ENCODE measurements around the gene STMN1.
"Not testable (repeated sequence)": the region's sequence is repeated elsewhere in the genome, so short reads cannot be mapped to it uniquely, and the experiment has no call there.

STMN1 gene

DNA sequence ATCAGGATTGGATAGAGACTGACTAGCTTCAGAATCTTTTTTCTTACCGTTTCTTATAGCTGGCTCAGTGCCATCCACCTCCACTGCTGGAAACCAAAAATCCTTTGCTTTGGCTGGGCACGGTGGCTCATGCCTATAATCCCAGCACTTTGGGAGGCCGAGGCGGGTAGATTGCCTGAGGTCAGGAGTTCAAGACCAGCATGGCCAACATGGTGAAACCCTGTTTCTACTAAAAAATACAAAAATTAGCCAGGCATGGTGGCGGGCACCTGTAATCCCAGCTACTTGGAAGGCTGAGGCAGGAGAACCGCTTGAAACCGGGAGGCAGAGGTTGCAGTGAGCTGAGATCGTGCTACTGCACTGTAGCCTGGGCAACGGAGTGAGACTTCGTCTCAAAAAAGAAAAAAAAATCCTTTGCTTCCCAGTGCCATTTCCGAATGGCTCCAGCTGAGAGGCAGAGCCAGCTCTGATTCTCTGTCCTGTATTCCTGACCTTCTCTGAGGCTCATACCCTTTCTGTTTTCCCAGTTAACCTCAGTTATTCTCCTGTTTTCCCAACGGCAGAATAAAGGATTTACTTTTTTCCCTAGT, 26.7 kb upstream of the STMN1 start:
- not testable (repeated sequence) for H3K4me1 ChIP-seq (ENCODE audit: insufficient read depth, low read length); H3K9me3 ChIP-seq (ENCODE audit: low read length); H3K27me3 ChIP-seq (ENCODE audit: control insufficient read depth in 1 of 2, insufficient read depth in 2 of 2, low read length in 2 of 2); H3K4me3 ChIP-seq (ENCODE audit: low read depth in 1 of 2, low read length in 2 of 2); H3K9ac ChIP-seq (ENCODE audit: low read length); H3K27ac ChIP-seq (ENCODE audit: low read depth, low read length); H3K36me3 ChIP-seq (ENCODE audit: insufficient read depth, low read length)

DNA sequence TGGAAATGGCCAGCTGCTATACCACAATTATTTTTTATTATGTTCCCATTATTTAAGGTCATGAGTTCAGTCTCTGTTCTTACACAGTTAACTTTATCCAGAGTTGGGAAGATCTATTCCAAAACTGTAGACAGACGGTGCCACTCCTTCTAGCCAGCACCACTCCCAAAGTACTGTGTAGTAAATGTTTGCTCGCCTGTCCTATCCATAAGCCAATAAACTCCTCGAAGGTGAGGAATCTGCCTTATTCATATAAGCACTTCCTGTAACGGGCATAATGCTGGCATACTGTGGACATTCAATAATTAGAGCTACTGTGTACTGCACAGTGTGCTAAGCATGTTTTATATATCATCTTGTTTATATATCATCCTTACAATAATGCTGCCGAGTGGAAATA, 26.1 kb upstream of the STMN1 start:
- no peaks in the 10 kb centered on the region for H3K36me3 ChIP-seq (ENCODE audit: insufficient read depth, low read length)
- H3K27me3 ChIP-seq (ENCODE audit: control insufficient read depth in 1 of 2, insufficient read depth in 2 of 2, low read length in 2 of 2) = no peaks in the 10 kb centered on the region
- no peak overlapping the region for H3K9ac ChIP-seq (ENCODE audit: low read length)
- H3K27ac ChIP-seq (ENCODE audit: low read depth, low read length) = no peak overlapping the region
- H3K9me3 ChIP-seq (ENCODE audit: low read length) = no peaks in the 10 kb centered on the region
- H3K4me3 ChIP-seq (ENCODE audit: low read depth in 1 of 2, low read length in 2 of 2) = no peak overlapping the region
- H3K4me1 ChIP-seq (ENCODE audit: insufficient read depth, low read length) = no peaks in the 10 kb centered on the region

DNA sequence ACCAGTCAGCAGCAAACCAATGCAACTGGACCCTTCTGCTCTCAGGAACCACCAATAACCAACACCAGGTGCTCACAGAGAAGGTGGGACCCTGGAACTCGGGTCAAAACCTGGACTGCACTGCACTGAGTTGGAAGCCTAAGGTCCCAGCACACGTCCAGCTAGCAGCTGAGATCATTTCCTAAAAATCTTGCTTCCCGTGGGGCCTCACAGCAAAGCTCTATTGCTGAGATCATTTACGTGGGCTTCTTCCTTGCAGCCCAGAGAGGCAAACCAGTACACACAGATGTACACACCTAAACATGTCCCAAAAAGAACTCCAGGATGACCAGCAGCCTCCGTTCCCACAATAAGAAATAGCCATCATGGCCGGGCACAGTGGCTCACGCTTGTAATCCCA, 22.8 kb upstream of the STMN1 start:
- H3K9me3 ChIP-seq (ENCODE audit: low read length) = no peaks in the 10 kb centered on the region

DNA sequence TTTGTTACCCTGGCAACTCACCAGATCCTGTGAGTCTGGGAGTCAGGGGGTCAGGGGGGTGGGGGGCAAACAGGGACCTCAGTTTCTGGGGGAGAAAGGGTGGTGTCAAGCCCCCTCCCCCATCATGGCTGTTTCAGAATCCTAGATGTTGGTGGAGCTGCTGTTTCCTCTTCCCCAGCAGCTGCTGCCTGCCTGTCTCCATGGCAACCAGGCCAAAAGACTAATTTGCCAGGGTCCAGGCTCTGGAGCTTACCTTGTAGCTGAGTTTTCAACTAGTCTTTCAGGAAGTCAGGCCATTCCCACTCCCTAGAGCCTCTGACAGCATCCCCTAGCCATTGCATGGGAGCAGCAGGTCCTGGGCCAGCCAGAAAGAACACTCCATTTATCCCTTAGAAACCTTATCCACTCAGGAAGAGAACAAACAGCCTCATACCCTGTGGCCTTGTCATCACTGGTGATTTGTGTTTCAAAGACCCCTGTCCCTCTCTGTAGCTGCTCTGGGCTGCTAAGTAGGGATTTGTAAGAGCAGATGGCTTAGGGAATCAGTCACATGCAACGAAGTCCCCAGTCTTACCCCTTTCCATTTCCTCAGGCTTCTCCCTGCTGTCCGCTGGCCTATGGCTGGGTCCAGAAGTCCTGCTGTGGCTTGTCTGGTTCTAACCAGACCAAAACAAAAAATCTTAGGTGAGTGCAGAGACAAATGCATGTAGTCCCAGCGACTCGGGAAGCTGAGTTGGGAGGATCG, 21.5 kb upstream of the STMN1 start:
- Histone ChIP-seq H3K27ac (ENCODE audit: low read depth, low read length) (no peak overlapping the region), H3K9ac (ENCODE audit: low read length) (no peak overlapping the region), H3K36me3 (ENCODE audit: insufficient read depth, low read length) (no peaks in the 10 kb centered on the region), H3K4me1 (ENCODE audit: insufficient read depth, low read length) (peaks cover 6% of the 10 kb centered on the region), H3K4me3 (ENCODE audit: low read depth in 1 of 2, low read length in 2 of 2) (no peak overlapping the region), H3K27me3 (ENCODE audit: control insufficient read depth in 1 of 2, insufficient read depth in 2 of 2, low read length in 2 of 2) (peaks cover 5% of the 10 kb centered on the region in 2 donors), H3K9me3 (ENCODE audit: low read length) (no peaks in the 10 kb centered on the region)

More for the DNA sequence above, 22.8 kb upstream of the STMN1 start:
- no peak overlapping the region for H3K4me3 ChIP-seq (ENCODE audit: low read depth in 1 of 2, low read length in 2 of 2)
- no peak overlapping the region for H3K27ac ChIP-seq (ENCODE audit: low read depth, low read length)
- no peaks in the 10 kb centered on the region for H3K4me1 ChIP-seq (ENCODE audit: insufficient read depth, low read length)
- no peaks in the 10 kb centered on the region for H3K36me3 ChIP-seq (ENCODE audit: insufficient read depth, low read length)
- peaks cover 0 to 4% of the 10 kb centered on the region in 2 donors for H3K27me3 ChIP-seq (ENCODE audit: control insufficient read depth in 1 of 2, insufficient read depth in 2 of 2, low read length in 2 of 2)
- H3K9ac ChIP-seq (ENCODE audit: low read length) = no peak overlapping the region

DNA sequence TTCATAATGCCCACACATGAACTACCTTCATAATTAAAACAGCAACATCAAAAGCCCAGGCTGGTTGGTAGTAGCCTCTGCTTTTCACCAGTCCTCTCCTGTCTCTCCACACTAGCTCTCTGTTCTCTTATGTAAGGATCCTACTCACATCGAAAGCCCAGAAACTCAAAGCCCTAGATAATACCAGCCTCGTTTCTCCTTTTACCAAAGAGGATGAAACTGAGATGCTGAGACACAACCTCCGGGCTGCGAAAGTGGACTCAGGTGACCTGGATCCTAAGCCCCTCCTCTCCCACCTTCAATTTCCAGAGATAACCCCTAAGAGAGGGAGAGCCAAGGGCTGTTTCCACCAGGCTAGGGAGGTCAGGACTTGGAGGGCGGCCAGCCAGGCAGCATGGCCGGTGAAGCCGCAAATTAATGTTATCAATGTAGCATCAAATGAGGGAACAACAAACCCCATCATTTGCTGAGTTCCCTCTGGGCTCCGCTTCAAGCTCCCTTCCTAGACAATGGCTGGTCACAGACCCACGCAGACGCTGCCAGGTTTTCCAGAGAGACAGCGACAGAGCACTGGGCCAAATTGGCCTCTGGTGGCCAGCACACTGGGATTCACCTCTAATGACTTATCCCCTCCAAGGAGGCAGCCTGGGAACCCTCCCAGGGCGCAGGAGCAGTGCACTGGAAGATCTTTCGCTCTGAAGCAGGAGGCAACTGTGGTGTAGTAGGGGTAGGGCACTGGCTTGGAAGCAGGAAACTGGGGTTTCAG, 20.7 kb upstream of the STMN1 start:
- H3K4me3 ChIP-seq (ENCODE audit: low read depth in 1 of 2, low read length in 2 of 2) = no peak overlapping the region
- H3K9ac ChIP-seq (ENCODE audit: low read length) = no peak overlapping the region
- H3K27me3 ChIP-seq (ENCODE audit: control insufficient read depth in 1 of 2, insufficient read depth in 2 of 2, low read length in 2 of 2) = peaks cover 5 to 10% of the 10 kb centered on the region in 2 donors
- peaks cover 14% of the 10 kb centered on the region for H3K4me1 ChIP-seq (ENCODE audit: insufficient read depth, low read length)
- no peaks in the 10 kb centered on the region for H3K9me3 ChIP-seq (ENCODE audit: low read length)
- no peaks in the 10 kb centered on the region for H3K36me3 ChIP-seq (ENCODE audit: insufficient read depth, low read length)
- H3K27ac ChIP-seq (ENCODE audit: low read depth, low read length) = no peak overlapping the region

DNA sequence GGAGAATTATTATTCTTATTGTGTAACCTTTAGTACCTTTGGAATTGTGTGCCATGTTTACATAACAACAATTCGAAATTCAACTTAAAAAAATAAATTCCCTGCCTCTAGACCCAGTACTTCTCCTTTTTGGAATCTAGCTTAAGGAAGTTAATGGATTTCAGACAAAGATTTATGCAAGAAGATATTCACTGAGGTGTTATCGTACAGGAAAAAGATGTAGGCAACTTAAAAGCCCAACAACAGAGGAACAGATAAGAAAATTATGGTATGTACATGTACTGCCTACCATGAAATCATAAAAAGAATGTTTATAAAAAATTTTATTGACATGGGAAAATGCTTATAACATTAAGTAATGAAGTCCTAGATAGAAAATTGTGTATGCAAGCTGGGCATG, 18.2 kb upstream of the STMN1 start:
- H3K27me3 ChIP-seq (ENCODE audit: control insufficient read depth in 1 of 2, insufficient read depth in 2 of 2, low read length in 2 of 2) = peaks cover 5 to 10% of the 10 kb centered on the region in 2 donors
- no peaks in the 10 kb centered on the region for H3K9me3 ChIP-seq (ENCODE audit: low read length)
- H3K9ac ChIP-seq (ENCODE audit: low read length) = no peak overlapping the region
- peaks cover 15% of the 10 kb centered on the region for H3K4me1 ChIP-seq (ENCODE audit: insufficient read depth, low read length)
- H3K4me3 ChIP-seq (ENCODE audit: low read depth in 1 of 2, low read length in 2 of 2) = no peak overlapping the region
- no peak overlapping the region for H3K27ac ChIP-seq (ENCODE audit: low read depth, low read length)
- no peaks in the 10 kb centered on the region for H3K36me3 ChIP-seq (ENCODE audit: insufficient read depth, low read length)

DNA sequence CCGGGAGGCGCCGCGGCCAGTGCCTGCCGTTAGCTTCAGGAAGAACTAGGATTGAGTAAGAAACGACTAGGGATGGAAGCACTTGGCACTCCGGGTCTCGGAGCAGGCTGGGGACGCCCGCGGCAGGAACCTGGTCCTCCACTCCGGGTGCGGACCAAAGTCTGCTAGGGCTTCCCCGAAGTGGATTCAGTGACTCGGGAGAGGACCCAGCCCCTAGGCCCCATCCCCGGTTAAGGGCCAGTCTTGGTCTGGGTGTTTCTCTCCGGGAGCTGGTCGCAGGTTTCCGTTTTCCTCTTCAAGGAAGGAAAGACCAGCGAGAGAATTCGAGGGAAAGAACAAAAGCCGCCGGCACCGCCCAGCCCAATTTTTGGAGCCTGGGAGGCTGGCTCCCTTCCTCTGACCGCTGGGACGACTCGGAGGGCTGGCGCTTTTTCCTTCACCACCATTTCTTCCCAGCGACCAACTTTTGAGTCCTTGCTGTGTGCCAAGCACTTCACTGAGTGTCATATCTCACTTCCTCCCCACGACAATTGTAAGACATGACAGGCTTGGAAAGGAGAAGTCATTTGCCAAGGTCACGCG, 16.8 kb upstream of the STMN1 start:
- Histone ChIP-seq H3K36me3 (ENCODE audit: insufficient read depth, low read length) (no peaks in the 10 kb centered on the region), H3K27me3 (ENCODE audit: control insufficient read depth in 1 of 2, insufficient read depth in 2 of 2, low read length in 2 of 2) (peaks cover 5 to 10% of the 10 kb centered on the region in 2 donors), H3K9ac (ENCODE audit: low read length) (no peak overlapping the region), H3K4me1 (ENCODE audit: insufficient read depth, low read length) (peaks cover 15% of the 10 kb centered on the region), H3K9me3 (ENCODE audit: low read length) (no peaks in the 10 kb centered on the region), H3K4me3 (ENCODE audit: low read depth in 1 of 2, low read length in 2 of 2) (peak overlapping the region; percentile 49 to 55), H3K27ac (ENCODE audit: low read depth, low read length) (peak overlapping the region; percentile 35)

DNA sequence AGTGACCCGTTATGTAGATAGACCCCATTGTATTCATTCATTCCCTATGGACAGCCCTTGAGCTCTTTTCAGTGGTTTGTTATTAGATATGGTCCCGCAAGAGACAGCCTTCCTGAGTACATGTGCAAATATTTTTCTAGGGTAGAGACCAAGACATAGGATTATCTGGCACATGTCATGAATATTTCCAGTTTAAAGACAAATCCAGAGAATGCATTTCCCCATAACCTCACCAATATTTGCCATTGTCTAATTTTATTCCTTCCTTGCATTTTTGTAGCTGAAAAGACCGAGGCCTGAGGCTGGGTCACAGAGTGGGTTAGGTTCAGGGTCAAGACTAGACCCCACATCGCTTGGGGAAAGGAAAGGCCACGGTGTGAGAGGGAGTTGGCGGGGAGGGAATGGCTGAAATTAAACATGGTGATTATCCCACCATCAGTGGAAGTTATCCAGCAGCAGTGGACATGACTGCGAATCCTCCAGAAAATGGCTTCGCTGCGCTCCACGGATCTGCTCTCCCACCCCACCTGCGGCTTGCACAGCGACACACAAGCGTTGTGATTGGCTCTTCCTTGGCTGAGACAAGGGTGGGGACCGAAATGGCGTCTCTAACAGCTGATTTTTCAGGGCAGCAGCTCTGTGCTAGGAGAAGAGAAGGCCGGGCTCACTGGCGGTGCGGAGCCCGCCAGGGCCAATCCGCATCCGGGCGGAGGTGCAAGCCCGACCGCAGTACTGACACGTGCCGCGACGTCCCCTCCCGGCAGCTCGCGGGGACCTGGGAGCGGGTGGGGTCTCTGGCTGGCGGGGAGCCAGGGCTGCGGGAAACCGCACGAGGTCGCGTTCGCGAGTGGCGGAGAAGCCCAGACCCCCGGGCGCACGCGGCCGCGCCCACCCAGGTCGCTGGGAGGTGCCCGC, 16.1 kb upstream of the STMN1 start:
- H3K27ac ChIP-seq (ENCODE audit: low read depth, low read length) = no peak overlapping the region
- H3K9me3 ChIP-seq (ENCODE audit: low read length) = no peaks in the 10 kb centered on the region
- H3K4me1 ChIP-seq (ENCODE audit: insufficient read depth, low read length) = peaks cover 15% of the 10 kb centered on the region
- H3K36me3 ChIP-seq (ENCODE audit: insufficient read depth, low read length) = no peaks in the 10 kb centered on the region
- H3K27me3 ChIP-seq (ENCODE audit: control insufficient read depth in 1 of 2, insufficient read depth in 2 of 2, low read length in 2 of 2) = peaks cover 5 to 10% of the 10 kb centered on the region in 2 donors
- peak overlapping the region; percentile 49 to 55 for H3K4me3 ChIP-seq (ENCODE audit: low read depth in 1 of 2, low read length in 2 of 2)
- no peak overlapping the region for H3K9ac ChIP-seq (ENCODE audit: low read length)

DNA sequence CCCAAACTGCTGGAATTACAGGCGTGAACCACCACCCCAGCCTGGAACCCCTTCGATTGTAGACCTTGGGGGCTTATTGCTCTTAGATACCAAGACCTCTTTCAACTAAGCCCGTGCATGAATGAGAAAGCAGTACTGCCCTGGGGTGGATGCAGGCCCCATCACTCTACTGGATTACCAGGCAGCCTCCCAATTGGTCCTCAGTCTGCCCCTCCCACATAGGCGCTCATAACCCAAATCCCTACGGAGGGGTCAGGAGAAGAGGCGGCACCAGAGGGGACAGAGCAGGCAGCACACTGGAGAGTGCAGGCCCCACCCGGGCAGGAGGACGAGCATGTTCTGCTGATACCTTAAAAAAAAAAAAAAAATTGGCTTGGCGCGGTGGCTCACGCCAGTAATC, 12.4 kb upstream of the STMN1 start:
- Histone ChIP-seq H3K4me3 (ENCODE audit: low read depth in 1 of 2, low read length in 2 of 2) (no peak overlapping the region), H3K9ac (ENCODE audit: low read length) (no peak overlapping the region), H3K36me3 (ENCODE audit: insufficient read depth, low read length) (no peaks in the 10 kb centered on the region), H3K9me3 (ENCODE audit: low read length) (no peaks in the 10 kb centered on the region), H3K27me3 (ENCODE audit: control insufficient read depth in 1 of 2, insufficient read depth in 2 of 2, low read length in 2 of 2) (peaks cover 2 to 5% of the 10 kb centered on the region in 2 donors), H3K4me1 (ENCODE audit: insufficient read depth, low read length) (peaks cover 15% of the 10 kb centered on the region), H3K27ac (ENCODE audit: low read depth, low read length) (no peak overlapping the region)

DNA sequence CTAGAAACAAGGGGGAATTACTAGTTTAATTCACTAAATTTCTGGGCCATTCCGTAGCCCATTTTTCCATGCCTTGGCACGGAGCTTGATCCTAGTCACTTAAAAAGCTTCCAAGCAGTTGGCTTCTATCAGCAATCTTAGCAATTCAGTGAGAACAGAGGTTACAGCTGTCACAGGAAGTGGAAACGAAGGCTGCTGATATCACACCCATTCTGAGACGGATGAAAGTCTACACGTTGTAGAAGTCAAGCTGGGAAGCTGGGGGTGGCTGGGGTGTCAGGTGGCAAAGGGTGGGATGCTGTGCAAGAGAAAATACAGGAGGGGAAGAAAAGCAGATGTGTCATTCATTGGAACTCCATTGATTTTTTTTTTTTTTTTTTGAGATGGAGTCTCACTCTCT, 11.8 kb upstream of the STMN1 start:
- H3K4me3 ChIP-seq (ENCODE audit: low read depth in 1 of 2, low read length in 2 of 2) = no peak overlapping the region
- no peak overlapping the region for H3K27ac ChIP-seq (ENCODE audit: low read depth, low read length)
- no peaks in the 10 kb centered on the region for H3K36me3 ChIP-seq (ENCODE audit: insufficient read depth, low read length)
- peaks cover 12% of the 10 kb centered on the region for H3K4me1 ChIP-seq (ENCODE audit: insufficient read depth, low read length)
- peaks cover 0 to 5% of the 10 kb centered on the region in 2 donors for H3K27me3 ChIP-seq (ENCODE audit: control insufficient read depth in 1 of 2, insufficient read depth in 2 of 2, low read length in 2 of 2)
- H3K9me3 ChIP-seq (ENCODE audit: low read length) = no peaks in the 10 kb centered on the region
- H3K9ac ChIP-seq (ENCODE audit: low read length) = no peak overlapping the region
